HG03558 (cell line): ENCODE measurements around the gene KCTD2.

Experiments
- ATAC-seq: cut with Tn5 transposase; IDR thresholded peaks from one replicate; pipeline ENCODE4 v1.9.1; 2021; ENCODE audit warnings: moderate number of reproducible peaks; ENCODE audit not compliant: unreplicated experiment; ENCODE audit errors: extremely low read depth

Gene KCTD2

DNA sequence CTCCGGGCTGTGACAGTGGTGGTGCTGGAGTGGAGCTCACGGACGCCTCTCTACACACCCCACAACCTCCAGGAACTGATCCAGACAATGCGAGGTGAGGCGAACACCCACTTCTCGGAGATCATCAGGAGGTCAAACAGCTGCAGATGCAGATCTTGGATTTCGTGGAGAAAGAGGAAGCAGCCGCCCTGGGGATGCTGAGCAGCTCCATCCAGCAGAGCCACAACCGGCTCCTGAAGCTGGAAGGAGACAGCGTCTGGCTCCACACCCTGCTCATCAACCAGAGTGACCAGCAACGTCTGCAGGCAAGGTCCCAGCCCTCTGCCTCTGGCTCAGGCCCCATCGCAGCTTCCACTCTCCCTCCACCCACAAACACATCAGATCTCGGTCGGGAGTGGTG is 27.5 kb downstream of the KCTD2 start:
- no peak for ATAC-seq

GRCh38 chr17:75075597-75076336 is 28.7 kb downstream of the KCTD2 start:
- ATAC-seq = no peak

DNA sequence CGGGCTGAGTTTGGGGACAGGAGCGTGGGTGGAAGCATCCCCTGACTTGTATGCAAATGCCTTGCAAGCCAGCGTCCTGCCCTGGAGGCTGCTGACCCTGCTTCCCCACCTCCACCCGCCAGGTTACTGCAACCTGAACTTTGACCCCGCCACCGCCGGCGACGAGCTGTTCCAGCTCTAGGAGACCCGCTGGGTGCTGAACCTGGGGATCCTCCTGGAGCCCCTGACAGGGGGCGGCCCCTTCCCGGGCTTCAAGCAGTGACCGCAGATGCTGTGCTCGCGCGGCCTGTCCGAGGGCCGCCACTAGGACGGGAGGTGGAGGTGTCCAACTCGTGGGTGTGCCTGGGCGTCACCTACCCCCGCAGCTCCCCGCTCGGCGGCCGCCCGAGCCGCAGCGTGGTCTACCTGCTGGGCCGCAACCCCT is 30.1 kb downstream of the KCTD2 start:
- ATAC-seq = no peak

- ATAC-seq = no peak
These were observed 30.7 kb downstream of the KCTD2 start for GRCh38 chr17:75077496-75078283.

- ATAC-seq = no peak
These were observed 31.4 kb downstream of the KCTD2 start for GRCh38 chr17:75078284-75079022.

DNA sequence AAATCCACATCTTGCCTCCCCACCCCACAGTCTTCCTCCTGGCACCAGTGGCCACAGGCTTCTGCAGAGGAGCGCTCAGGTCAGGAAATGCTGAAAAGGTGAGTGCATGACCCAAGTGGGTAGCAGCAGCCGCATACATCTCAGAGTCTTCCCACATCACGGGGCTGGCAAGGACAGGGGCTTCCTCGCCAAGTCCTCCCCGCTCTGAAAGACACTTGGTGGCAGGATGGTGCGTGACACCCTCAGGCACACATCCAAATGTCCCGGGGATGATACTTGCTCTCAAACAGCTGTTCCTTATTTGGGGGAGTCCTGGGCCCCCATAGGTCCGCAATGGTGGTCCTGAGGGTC is 32.0 kb downstream of the KCTD2 start:
- ATAC-seq = no peak

GRCh38 chr17:75081611-75082540 is 34.9 kb downstream of the KCTD2 start:
- no peak for ATAC-seq

DNA sequence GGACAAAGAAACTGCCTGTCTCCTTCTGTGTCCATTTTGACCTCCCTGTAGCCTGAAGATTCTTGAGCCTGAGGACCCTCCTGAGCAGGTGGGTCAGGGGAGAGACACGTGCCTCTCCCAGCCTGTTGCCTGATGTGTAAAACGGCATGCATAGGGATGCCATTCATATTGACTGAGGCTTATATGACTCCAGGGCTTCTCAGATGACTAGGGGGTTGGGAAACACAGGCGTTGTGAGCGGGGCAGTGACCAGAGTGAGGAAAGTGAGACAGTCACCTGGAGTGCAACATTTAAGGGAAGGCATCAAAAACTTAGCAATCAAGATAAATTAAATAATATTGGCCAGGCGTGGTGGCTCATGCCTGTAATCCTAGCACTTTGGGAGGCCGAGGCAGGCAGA is 35.7 kb downstream of the KCTD2 start:
- no peak for ATAC-seq

GRCh38 chr17:75084039-75084660 is 37.1 kb downstream of the KCTD2 start:
- ATAC-seq = no peak

- no peak for ATAC-seq
These were observed 39.6 kb downstream of the KCTD2 start for GRCh38 chr17:75086496-75087181.

DNA sequence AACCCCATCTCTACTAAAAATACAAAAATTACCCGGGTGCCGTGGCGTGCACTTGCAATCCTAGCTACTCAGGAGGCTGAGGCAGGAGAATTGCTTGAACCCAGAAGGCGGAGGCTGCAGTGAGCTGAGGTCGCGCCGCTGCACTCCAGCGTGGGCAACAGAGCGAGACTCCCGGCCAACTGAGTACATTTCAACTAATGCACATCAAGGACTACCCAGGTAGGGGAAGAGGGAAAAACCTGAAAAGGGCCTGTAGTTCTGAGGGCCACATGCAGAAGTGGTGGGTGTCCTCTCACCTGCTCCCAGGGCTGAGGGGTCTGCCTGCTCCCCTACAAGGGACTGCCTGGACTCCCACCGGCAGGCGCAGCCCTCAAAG is 40.1 kb downstream of the KCTD2 start:
- no peak for ATAC-seq

GRCh38 chr17:75087558-75088453 is 40.8 kb downstream of the KCTD2 start, which contains the start of gene SLC16A5:
TSS of gene SLC16A5 (plus strand) at chr17:75087954. CDS start at chr17:75093637, 5,683 bp downstream.
- ATAC-seq = no peak

DNA sequence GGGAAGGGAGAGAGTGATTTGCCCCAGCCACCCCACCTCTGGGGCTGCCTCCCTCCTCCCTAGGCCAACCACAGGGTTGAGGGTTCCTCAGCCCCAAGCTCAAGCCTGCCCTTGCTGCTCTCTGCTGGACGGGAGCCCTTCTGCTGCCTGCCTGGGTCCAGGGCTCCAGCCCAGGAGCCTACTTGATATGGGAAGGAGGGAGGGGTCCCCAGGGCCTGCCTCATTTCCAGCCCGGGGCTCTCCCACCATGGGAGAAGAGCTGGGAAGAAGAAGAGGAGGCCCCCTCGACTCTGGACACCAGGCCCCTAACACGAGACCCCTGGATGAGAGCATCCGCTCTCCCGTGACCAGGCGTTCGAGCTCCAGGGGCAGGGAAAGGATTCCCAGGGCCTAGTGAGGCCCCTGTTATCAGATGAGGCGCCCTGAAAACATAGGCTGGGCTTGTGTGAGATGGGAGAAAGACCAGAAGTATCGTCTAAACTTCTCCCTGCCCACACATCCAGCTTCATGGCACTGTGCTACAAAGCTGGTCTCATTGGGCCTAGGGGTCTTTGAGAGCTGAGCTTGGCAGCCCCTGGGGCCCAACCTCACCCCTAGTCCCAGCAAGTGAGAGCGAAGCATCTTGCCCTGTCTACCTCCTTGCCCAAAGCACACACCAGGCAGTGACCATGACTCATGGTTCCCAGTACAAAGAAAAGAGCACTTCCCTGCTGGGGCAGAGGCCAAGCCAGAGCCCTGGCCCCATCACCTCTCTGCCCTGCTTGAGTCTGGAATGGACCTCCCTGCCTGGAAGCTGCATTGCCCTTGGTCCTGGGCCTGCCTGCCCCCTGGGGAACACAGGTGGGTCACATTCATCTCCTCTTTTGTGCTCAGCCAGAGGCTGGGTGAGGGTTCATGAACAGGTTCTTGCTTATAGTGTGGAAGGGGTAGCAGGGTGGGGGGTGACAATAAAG is 41.7 kb downstream of the KCTD2 start:
- ATAC-seq = no peak

GRCh38 chr17:75090871-75091854 is 44.1 kb downstream of the KCTD2 start:
- no peak for ATAC-seq

DNA sequence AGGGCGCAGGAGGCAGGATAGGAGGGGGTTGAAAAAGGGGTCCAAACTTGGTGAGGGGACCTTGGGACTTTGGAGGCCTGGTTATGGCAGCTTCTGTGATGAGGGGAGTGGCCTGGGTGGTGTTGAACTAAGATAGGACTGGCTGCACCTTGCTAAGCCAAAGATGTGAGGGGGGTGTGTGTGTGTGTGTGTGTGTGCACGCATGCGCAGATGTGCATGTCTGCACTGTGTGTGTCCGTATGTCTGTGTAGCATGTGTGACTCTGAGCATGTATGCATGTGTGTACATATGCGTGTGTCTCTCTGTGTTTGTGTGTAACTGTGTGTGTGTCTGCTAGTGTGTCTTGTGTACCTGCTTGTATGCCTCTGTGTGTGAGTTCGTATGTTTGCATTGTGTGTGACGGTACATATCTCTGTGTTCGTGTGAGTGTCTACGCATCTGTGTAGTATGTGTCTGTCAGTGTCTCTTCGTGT is 44.9 kb downstream of the KCTD2 start:
- no peak for ATAC-seq
